Measurements from ENCODE around the gene ATP8A2.
"Not testable (repeated sequence)": the region's sequence is repeated elsewhere in the genome, so short reads cannot be mapped to it uniquely, and the experiment has no call there.

The ATP8A2 gene

DNA sequence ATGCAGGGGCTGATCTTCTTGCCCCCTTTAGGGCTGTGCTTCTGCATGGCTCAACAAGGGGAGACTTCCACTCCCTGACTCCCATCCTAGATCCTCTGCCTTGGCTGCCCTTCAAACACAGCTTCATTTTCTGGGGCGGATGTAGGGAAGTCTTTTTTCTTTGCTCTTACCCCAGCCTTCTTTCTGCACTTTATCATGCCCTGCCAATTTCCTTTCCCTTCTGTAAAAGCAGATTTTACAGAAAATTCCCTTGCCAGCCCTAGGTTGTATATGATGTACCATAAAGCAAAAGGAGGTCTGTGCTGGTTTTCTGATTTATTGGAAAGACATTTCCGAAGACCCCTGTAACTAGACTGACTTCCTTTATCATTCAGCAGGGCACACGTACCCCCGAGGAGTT is 396.6 kb downstream of the ATP8A2 start:
- DNase-seq (ENCODE audit: low spot score): no peak

DNA sequence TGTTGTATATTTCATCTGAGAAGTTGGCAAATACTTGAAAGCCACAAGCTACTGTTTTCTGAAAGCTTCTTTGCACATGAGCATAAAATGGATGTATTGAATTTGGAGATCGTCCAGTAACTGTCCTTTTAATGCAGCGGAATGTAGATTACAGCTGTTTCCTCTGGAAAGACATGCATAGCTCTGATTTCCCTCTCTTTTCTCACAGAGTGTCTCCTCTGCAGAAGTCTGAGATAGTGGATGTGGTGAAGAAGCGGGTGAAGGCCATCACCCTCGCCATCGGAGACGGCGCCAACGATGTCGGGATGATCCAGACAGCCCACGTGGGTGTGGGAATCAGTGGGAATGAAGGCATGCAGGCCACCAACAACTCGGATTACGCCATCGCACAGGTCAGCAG is 397.1 kb downstream of the ATP8A2 start:
- no peak for DNase-seq (ENCODE audit: low spot score)

DNA sequence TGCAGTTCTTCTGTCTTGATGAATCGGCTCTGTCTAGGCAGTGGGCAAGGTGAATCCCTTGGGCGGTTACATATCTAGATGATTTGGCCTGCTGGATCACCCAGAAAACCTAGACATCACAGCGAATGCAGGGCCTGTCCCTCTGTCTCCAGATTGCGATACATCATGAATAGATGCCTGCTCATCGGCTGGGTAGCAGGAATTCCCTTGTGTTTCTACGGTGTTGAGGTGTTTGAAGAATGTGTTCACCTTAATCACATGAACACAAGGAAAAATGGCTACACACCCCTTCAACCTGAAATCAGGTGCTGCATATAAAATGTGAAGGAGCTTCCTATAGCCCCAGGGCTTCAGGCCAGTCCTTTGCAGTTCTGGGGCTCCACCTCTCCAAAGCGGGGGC is 398.8 kb downstream of the ATP8A2 start:
- DNase-seq (ENCODE audit: low spot score): no peak

DNA sequence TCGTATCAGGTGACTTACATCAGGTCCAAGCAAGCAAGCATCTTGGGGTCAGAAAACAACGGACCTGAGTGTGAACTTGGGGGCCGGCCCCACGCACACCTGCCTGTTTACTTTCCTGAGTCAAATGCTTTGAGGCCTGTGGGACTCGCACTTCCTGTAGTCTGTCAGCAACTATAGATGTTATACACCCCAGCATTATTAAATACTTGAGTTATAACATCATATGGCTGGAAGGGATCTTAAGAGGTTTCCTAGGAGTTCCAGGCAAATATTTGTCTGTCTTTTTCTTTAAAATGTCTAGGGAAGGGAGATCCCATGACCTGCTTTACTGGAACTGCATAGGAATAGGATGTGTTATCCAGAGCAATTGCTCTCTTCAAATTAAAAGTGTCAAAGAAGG is 399.4 kb downstream of the ATP8A2 start:
- DNase-seq (ENCODE audit: low spot score): no peak

DNA sequence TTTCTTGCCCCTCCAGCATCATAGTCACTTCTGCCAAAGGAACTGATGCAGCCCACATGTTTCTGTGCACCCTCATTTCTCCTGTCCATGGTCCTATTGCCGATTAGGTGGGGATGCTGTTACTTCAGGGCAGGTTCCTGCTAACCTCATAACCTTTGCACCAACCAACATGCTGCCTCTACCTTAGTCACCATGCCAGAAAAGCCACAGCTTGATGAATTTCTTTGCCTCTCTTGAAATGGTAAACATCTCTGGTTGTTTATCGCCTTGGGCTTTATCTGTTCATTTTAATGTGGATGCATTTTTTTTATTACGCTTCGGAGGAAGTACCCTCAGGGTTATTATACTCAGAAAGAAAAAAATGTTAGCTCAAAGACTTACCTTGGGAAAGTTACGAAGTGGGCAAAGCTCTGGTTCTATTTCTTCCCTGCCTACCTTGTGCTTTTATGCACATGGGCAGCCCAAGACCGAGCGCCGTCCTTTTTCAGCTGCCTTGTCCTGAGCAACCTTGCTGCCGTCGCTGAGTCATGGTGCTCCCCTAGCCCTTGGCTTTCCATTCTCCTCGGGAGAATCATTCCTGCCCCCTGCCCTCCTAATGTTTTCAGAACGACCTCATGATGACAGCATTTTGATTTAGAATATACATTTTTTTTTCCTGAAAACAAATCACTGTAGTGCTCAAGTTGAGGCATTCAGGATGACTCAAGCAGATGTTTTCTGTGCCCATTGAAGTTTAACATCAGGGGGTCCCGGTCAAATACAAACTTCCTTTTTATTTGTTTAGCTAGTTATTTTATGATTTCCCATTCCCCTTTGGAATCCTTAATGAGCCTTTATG is 400.1 kb downstream of the ATP8A2 start:
- no peak for DNase-seq (ENCODE audit: low spot score)

DNA sequence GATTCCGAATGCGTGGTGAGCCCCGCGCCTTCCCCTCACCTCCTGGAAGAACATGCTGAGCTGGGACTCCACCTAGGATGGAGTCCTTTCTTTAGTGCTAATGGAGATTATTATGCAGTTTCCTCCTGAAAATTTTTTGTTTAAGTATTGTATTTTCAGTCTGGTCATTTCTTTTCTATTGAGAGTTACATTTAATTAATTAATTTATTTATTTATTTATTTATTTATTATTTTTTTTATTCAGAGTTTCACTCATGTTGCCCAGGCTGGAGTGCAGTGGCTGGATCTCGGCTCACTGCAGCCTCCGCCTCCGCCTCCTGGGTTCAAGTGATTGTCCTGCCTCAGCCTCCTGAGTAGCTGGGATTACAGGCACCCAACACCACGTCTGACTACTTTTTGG is 400.8 kb downstream of the ATP8A2 start:
- not testable (repeated sequence) for DNase-seq (ENCODE audit: low spot score)

DNA sequence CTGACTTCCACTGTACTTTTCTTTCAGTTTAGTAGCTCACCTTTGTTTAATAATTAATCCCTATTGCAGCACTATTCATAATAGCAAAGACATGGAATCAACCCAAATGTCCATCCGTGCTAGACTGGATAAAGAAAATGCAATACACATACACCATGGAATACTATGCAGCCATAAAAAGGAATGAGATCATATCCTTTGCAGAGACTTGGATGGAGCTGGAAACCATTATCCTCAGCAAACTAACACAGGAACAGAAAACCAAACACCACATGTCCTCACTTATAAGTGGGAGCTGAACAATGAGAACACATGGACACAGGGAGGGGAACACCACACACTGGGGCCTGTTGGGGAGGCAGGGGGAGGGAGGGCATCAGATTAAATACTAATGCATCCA is 402.3 kb downstream of the ATP8A2 start:
- DNase-seq (ENCODE audit: low spot score): not testable (repeated sequence)

DNA sequence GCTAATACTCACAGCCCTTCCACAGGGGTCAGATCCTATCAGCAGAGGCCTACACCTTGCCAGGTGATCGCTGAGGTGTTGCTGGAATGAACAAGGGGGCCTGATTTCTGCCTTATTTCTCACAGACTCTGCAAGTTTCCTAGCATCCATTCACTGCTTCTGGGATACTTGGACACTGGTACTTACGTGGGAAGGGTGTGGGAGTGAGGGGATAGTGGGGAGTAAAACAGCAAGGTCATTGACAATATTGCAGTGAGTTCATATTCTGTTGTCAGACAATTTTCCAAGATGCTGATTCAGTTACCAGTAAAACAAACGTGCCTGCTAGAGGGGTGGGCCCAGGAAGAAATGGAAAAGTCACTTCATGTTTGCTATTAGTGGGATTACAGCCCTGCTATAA is 403.5 kb downstream of the ATP8A2 start:
- DNase-seq (ENCODE audit: low spot score): no peak

DNA sequence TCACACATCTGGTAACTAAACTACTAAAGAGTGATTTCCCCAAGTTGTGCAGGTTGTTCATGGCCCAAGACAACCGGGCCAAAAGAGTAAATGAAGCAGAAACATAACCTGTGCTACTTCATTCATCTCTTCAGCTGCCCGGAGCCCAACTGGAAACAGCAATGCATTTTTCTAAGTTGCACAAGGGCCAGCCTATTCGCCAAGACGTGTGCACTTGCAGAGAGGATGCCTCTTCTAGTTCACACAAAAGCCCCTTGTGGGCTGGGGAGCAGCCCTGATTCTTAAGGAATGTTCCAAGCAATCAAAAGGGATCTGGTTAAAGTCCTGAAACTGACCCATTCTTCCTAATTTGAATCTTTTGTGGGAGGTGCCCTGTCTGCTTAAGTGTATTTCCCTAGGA is 404.2 kb downstream of the ATP8A2 start:
- DNase-seq (ENCODE audit: low spot score): no peak

DNA sequence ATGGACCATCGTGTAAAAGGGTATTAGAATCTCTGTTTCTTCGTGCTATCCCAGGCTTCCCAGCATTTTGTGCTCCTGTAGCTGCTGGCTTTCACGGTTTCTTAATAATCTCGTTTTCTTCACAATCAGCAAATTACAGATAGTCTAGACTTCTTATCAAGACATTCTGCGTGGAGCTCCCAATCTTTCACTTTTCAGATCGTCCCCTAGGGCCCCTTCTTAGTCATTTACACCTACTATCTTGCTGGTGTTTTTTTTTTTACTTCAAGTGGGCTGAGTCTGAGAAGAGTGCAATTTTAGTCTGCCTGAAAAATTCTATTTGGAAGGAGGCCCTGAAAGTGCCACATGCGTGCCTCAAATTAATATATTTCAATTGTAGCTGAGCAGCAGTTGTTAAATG is 404.9 kb downstream of the ATP8A2 start:
- no peak for DNase-seq (ENCODE audit: low spot score)

DNA sequence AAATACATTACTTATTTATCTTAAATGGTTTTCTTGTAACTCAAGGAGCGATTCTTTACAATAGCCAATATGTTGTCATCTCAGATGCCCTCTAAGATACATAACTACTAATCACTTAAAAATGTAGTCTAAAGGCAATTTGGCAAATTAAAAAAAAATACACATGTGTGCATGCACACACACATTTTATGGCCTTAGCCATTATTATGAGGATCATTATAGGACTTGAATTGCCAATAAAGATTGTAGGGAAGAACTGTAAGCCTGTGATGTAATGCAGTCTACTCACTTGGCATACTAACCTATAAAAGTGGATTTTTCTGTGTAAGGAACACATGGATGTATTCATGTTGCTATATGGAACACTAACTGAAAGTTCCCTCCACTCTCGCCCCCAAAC is 405.7 kb downstream of the ATP8A2 start:
- no peak for DNase-seq (ENCODE audit: low spot score)

DNA sequence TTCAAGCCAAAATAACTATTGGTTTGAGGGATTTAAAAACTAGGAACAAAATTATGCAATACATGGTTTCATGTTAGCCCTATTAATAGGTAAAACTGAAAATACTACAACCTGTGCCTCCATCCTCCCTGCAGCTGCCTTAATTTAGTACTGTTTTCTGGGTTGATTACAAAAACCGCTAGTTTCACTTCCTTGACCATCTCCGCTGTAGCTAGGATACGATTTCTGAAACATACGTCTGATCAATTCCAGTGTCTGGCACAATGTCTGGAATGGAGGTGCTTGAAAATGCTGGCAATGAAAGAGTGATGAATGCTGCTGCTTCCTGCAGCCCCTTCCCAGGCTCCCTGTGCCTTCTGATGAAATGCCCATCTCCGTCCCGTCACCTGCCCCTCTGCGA is 406.6 kb downstream of the ATP8A2 start:
- DNase-seq (ENCODE audit: low spot score): no peak

DNA sequence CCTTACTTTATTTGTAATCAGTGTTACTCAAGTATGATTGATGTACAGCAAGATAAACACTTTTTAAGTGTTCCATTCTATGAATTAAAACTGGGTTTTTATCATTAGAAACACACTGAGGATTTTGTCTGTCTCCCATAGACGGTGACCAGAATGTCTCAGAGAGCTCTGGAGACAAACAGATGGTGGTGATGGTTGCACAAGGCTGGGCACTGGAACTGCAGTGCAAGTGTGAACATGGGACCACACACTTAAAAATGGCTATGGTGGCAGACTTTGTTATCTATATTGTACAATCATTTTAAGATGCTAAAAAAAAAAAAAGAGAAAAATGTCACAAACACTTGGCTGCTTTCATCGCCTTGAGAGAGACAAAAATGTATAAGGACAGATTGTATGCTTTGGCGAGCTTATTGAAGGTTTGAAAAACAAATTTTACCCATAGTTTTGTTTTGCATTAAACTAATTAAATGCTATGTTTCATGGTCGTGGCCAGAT is 407.1 kb downstream of the ATP8A2 start:
- DNase-seq (ENCODE audit: low spot score): no peak

DNA sequence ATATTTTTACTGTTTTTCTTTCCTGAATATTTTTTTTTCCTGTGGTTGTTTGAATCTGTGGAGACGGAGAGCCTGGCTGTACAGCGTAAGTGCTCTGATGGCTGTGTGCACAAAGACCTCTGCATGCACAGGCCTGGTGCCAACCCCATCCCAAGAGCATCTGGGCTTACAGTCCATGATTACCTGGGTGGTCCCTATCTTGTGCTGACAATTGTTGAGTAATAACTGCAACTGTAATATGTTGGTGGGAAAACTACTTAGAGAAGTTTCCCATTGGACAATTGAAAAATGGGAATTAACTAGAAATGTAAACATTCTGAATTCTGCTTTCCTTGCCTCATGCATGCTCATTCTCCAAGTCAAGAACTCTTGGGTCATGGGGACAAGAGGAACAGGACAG is 411.3 kb downstream of the ATP8A2 start:
- DNase-seq (ENCODE audit: low spot score): no peak

DNA sequence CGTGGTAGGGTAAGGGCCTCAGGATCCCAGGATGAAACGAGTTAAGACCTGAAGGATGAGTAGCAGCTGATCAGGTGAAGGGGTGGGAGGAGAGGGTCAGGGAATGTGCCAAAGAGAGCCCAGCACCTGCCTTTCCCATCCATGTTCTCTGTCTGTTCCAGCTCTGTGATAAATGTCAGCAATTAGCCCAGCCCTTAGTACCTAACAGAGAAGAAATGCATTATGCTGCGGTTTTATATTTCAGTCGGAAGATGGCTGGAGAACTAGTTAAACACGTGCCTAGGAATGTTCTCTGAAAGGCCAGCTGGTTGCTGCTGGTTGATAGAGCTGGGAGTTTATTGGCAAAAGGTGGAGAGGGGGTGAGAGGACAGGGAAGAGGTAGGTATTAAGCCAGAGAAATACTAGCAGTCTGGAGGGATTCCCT is 411.8 kb downstream of the ATP8A2 start:
- DNase-seq (ENCODE audit: low spot score): no peak

DNA sequence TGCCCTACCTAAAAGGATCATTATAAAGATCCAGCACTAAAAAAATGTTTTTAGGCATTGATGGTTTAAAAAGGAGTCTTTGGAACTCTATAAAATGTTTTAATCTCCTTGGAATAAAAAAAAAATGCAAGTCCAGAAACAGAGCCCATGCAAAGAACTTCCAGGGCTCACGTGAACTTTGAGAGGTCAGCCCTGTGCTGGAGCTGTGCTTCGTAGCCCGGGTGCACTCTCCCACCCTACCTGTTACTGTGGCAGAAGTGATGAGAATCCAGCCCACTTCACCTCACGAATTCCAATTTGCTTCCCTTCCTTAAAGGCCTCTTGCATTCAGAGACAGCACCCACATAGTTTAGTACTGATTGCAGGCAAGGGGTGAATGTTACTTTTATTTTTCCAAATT is 412.3 kb downstream of the ATP8A2 start:
- DNase-seq (ENCODE audit: low spot score): no peak

DNA sequence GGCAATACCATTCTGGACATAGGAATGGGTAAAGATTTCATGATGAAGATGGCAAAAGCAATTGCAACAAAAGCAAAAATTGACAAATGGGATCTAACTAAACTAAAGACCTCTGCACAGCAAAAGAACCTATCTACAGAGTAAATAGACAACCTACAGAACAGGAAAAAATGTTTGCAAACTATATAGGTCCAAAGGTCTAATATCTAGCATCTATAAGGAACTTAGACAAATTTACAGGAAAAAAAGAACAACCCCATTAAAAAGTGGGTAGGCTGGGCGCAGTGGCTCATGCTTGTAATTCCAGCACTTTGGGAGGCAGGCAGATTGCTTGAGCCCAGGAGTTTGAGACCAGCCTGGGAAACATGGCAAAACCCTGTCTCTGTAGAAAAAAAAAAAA is 418.4 kb downstream of the ATP8A2 start:
- DNase-seq (ENCODE audit: low spot score): not testable (repeated sequence)

DNA sequence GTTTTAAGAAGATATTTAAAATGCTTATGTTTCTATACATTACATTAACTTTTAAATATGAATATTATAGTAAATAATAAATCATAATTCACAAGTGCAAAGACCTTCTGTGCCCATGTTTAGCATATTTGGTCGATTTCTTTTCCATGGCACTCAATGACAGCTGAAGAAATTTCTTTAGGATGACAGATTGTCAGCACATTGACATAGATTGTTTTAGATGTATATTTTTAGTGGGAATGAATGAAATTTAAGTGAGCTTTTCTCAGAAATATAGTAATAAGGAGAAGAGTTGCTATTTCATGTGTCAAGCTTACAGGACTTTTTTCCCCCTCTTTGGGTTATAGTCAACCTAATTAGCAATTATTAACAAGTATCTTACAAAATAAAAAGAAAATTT is 423.5 kb downstream of the ATP8A2 start:
- no peak for DNase-seq (ENCODE audit: low spot score)

DNA sequence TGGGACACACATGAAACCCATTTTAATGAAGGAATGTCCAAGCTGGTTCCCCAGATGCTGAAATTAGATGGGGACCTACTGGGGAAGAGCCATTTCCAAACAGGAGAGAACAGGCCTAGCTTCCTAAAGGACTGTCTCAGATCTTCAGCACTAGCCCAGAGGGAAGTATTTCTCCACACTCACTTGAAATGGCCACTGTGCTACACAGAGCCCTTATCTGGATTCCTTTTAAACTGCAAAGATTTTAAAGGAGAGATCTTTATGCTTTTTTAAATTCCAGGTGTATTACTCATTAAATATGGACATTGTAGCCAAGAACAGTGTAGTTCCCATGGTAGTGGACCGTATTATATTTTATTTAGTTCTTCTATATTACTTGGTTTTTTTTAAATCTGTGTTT is 424.7 kb downstream of the ATP8A2 start:
- no peak for DNase-seq (ENCODE audit: low spot score)

DNA sequence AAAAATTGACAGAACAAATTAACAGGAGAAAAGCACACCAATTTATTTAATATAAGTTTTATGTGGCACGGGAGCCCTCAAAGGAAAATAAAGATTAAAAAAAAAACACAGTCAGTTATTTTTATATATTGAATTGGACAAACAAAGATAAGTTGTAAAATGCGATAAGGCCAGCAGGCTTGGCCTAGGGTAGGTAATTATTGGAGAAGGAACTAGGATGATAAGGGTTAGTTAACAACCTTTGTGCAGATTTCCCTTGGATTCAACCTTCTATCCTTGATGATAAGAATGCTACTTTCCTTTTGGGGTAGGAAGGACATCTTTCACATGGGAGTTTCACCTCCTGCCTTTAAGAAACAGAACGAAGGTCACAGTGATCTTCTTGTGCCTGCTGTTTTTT is 427.2 kb downstream of the ATP8A2 start:
- DNase-seq (ENCODE audit: low spot score): no peak

DNA sequence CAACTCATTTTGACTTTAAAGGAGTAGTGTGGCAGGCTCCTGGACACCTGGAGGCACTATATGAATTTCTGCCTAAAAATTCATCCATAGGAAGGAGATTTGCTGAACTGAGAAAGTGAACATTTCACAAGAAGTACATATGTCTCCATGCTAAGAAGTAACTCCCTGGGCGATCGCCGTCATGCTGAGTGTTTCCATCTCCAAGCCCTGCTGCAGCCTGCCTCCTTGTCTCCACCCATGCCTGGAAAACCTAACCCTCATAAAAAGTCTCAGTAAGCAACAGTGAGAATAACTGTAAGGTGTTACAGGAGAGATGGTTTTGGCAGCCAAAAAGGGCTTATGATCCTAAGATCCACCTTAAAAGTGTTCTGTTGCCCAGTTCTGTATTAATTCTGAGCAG is 428.7 kb downstream of the ATP8A2 start:
- DNase-seq (ENCODE audit: low spot score): no peak

DNA sequence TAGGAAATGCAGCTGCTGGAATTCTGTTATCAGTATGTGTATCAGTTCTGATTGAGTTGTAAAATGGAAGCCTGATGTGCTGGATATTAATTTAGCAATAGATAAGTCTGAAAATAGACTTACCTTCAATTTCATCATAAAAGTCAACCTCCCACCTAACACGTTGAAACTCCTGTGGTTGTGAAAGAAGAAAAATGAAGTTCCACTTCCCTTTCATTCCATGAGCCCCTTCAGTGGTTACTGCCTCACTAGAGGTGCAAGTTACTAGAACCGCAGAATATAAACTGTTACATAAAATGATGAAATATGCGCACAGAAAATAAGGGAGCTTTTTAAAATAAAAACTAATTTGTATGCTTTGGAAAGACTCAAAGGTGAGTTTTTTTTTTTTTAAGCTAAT is 430.8 kb downstream of the ATP8A2 start:
- no peak for DNase-seq (ENCODE audit: low spot score)

DNA sequence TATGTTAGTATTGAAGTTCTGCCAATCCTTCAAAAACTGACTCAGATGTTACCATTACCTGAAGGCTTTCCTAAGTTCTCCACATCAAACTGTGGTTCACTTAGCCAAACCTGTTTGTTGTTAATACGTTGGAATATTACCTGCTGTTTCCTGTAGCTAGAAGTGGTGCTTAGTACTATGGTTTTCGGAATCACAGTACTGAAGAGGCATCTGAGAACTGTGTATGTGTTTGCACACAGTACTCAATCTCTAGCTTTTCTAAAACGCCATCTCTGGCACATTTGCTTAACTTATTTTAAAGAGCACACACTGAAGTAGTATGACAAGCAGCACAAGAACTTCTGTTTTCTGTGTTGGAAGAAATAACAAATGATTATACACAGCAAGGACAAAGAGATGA is 431.9 kb downstream of the ATP8A2 start:
- no peak for DNase-seq (ENCODE audit: low spot score)
